Panc1 (cell line): ENCODE measurements around the gene WDFY3. TPM values are rescaled to one million over a fixed set of nuclear protein-coding genes. Genes with fewer than 3 reads are reported as not detected.

Experiments
- ATAC-seq: fragments of 200-7000 bp; cut with Tn5 transposase; 2 replicates; pipeline ENCODE4 v1.9.1; 2020; ENCODE audit warnings: mild to moderate bottlenecking, moderate library complexity
- BruUV-seq: library from RNA; stranded (reverse); fragments of 400-500 nt; replicated peaks from 2 replicates; lab custom pipeline; 2021; lab: Mats Ljungman, UMichigan
- CTCF ChIA-PET: fragments of 300-600 bp; sonication (Branson Sonifier 250); formaldehyde crosslinking; loops from one replicate; lab custom pipeline; 2022; ENCODE audit warnings: antibody characterized with exemption; lab: Charles Lee
- POLR2A ChIA-PET: fragments of 300-600 bp; sonication (Branson Sonifier 250); formaldehyde crosslinking; loops from one replicate; lab custom pipeline; 2022; ENCODE audit warnings: antibody characterized with exemption; lab: Charles Lee
- DNase-seq: peaks from one replicate; pipeline ENCODE4 v3.0.0-alpha.2; 2010; ENCODE audit warnings: low read depth, low spot score
- H3K27ac ChIP-seq: 2 replicates; pipeline ENCODE4 v1.5.1; 2011; ENCODE audit warnings: mild to moderate bottlenecking, low read length, inconsistent platforms
- H3K27me3 ChIP-seq: fragments of 200-500 bp; sonication (Bioruptor generic); 2 replicates; pipeline ENCODE4 v1.6.0; 2014; ENCODE audit warnings: low read length, inconsistent platforms; ENCODE audit not compliant: control insufficient read depth, insufficient read depth
- H3K36me3 ChIP-seq: fragments of 200-500 bp; sonication (Bioruptor generic); 2 replicates; pipeline ENCODE4 v1.5.1; 2014; ENCODE audit warnings: inconsistent platforms, mild to moderate bottlenecking, low read length, moderate library complexity; ENCODE audit not compliant: control insufficient read depth, insufficient read depth
- H3K4me1 ChIP-seq: 2 replicates; pipeline ENCODE4 v1.5.1; 2011; ENCODE audit warnings: inconsistent platforms, mild to moderate bottlenecking, low read length, moderate library complexity; ENCODE audit not compliant: control insufficient read depth, insufficient read depth
- H3K4me3 ChIP-seq, 2 experiments: 2 replicates each; pipeline ENCODE4 v1.5.1; 2011 to 2012; ENCODE audit warnings: low read depth in 2 of 2, low read length in 2 of 2, mild to moderate bottlenecking in 2 of 2, inconsistent platforms in 1 of 2, moderate library complexity in 1 of 2
- H3K9me3 ChIP-seq: fragments of 200-500 bp; sonication (Bioruptor generic); 2 replicates; pipeline ENCODE4 v1.5.1; 2014; ENCODE audit warnings: low read depth, mild to moderate bottlenecking, inconsistent platforms, low read length, moderate library complexity; ENCODE audit not compliant: control insufficient read depth, insufficient read depth
- CTCF ChIP-seq: fragments of 450-650 bp; IDR thresholded peaks from 2 replicates; pipeline ENCODE4 v1.5.1; 2017; ENCODE audit warnings: mild to moderate bottlenecking
- POLR2AphosphoS5 ChIP-seq: IDR thresholded peaks from 2 replicates; pipeline ENCODE4 v1.6.1; 2012; ENCODE audit warnings: mild to moderate bottlenecking, low read depth, low read length, moderate library complexity
- SIN3A ChIP-seq: IDR thresholded peaks from 2 replicates; pipeline ENCODE4 v1.6.1; 2012; ENCODE audit warnings: low read depth, mild to moderate bottlenecking, low read length, moderate library complexity, borderline replicate concordance; ENCODE audit not compliant: insufficient read depth
- TCF7L2 ChIP-seq: IDR thresholded peaks from 2 replicates; pipeline ENCODE4 v1.6.1; 2011; ENCODE audit warnings: mild to moderate bottlenecking, low read depth, low read length, inconsistent platforms
- in situ Hi-C: cut with HindIII; loops from 2 replicates; pipeline ENCODE4 v1.10.0; 2016; ENCODE audit warnings: low sequenced_read_pairs, low pct_unique_long_range_greater_than_20kb
- intact Hi-C: fragments of 100-400 bp; cut with micrococcal nuclease; formaldehyde crosslinking; loops from one replicate; pipeline ENCODE4 v1.10.0; 2022; ENCODE audit not compliant: unreplicated experiment
- total RNA-seq: library from RNA; stranded (reverse); gene quantifications from one replicate; pipeline ENCODE4 v1.2.1, GENCODE V29; 2021; ENCODE audit not compliant: unreplicated experiment
- TF ChIP-seq, protein P1 (sequence below), 2 experiments: IDR thresholded peaks; 2 replicates each; pipeline ENCODE4 v1.6.1; 2011 to 2012; ENCODE audit warnings: low read depth in 2 of 2, control low read depth in 1 of 2, low read length in 1 of 2, mild to moderate bottlenecking in 1 of 2, moderate library complexity in 1 of 2; ENCODE audit not compliant: insufficient read depth in 1 of 2

Gene WDFY3
- total RNA-seq, 1 experiment from 2014 or later = 47.8 TPM

DNA sequence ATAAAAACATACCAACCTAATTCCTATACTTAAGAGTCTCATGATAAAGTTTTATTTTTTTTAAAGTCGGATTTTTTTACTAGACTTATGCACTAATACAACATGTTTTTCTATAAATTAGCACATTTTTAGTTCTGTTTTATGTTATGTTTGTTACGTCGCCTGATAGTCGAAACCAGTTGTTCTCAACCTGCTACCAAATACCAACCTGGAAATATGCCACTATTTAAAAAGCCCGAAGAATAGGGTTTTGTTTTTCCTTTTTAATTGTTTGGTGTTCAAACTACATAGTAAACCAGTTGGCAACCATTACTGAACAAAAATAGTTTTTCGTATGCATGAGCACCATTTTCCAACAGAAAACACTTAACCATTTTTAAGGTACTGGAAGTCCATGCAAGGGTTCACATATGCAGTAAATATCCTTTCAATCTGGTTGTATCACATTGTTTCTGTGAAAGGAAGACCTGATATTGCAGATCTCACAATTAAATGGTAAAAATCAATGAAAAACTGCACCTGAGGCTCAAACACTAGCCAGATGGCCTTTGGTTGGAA lies 1.4 kb downstream of the WDFY3 start:
- CTCF ChIA-PET = no interaction called here
- TF ChIP-seq, protein P1, sequence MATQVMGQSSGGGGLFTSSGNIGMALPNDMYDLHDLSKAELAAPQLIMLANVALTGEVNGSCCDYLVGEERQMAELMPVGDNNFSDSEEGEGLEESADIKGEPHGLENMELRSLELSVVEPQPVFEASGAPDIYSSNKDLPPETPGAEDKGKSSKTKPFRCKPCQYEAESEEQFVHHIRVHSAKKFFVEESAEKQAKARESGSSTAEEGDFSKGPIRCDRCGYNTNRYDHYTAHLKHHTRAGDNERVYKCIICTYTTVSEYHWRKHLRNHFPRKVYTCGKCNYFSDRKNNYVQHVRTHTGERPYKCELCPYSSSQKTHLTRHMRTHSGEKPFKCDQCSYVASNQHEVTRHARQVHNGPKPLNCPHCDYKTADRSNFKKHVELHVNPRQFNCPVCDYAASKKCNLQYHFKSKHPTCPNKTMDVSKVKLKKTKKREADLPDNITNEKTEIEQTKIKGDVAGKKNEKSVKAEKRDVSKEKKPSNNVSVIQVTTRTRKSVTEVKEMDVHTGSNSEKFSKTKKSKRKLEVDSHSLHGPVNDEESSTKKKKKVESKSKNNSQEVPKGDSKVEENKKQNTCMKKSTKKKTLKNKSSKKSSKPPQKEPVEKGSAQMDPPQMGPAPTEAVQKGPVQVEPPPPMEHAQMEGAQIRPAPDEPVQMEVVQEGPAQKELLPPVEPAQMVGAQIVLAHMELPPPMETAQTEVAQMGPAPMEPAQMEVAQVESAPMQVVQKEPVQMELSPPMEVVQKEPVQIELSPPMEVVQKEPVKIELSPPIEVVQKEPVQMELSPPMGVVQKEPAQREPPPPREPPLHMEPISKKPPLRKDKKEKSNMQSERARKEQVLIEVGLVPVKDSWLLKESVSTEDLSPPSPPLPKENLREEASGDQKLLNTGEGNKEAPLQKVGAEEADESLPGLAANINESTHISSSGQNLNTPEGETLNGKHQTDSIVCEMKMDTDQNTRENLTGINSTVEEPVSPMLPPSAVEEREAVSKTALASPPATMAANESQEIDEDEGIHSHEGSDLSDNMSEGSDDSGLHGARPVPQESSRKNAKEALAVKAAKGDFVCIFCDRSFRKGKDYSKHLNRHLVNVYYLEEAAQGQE (IDR thresholded peaks at IDR 0.05; ENCODE audit: insufficient read depth in 1 of 2, low read depth in 2 of 2, low read length in 1 of 2) = no peak
- TF ChIP-seq CTCF (no peak), POLR2AphosphoS5 (no peak), SIN3A (no peak), TCF7L2 (no peak)
- H3K36me3 ChIP-seq = no peaks in the 10 kb centered on the region
- peak overlapping the region; percentile 75 to 89 for H3K4me3 ChIP-seq
- ATAC-seq (no peak), DNase-seq (no peak)
- POLR2A ChIA-PET = no interaction called here
- no TSS peak for BruUV-seq
- no peaks in the 10 kb centered on the region for H3K9me3 ChIP-seq
- intact Hi-C loops (loop anchor here (5.0 kb wide), 2 partner anchors 213 to 433 kb away; no protein-coding TSS in a partner anchor), in situ Hi-C loops (no loop called here)
- no peaks in the 10 kb centered on the region for H3K27me3 ChIP-seq
- H3K4me1 ChIP-seq = peaks cover 9% of the 10 kb centered on the region; the same call in 1 of the 2 replicates
- H3K27ac ChIP-seq = peak overlapping the region; percentile 61

- Histone ChIP-seq H3K4me1 (peaks cover 4% of the 10 kb centered on the region; the same call in 1 of the 2 replicates), H3K4me3 (no peak overlapping the region), H3K9me3 (no peaks in the 10 kb centered on the region), H3K36me3 (no peaks in the 10 kb centered on the region), H3K27me3 (no peaks in the 10 kb centered on the region), H3K27ac (no peak overlapping the region)
- DNase-seq (no peak), ATAC-seq (no peak)
- no peak for TF ChIP-seq POLR2AphosphoS5
- in situ Hi-C loops = no loop called here
- ChIA-PET CTCF (no interaction called here), POLR2A (no interaction called here)
- no TSS peak for BruUV-seq
- intact Hi-C loops = no loop called here
These were observed 4.4 kb downstream of the WDFY3 start for GRCh38 chr4:84962102-84962501.

DNA sequence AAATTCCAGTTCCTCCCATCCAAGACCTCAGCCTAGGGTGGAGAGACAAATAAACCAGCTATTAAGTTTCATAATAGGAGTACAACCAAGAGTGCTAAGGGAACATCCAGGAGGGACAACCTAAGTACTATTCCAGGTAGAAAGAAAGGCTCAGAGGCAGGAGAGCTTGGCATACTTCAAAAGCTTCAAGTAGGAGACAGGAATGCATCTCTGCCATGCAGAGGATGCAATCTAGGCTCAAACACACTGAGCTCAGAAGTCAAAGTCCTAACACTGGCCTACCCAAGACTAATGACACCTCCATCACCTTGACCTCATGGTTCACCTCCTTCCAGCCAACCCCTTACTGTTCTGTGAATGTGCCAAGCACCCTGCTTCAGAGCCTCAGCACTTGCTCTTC lies 8.1 kb downstream of the WDFY3 start:
- no TSS peak for BruUV-seq
- ATAC-seq = no peak
- no peak overlapping the region for H3K4me3 ChIP-seq

More for the DNA sequence above, 8.1 kb downstream of the WDFY3 start:
- Histone ChIP-seq H3K27me3 (no peaks in the 10 kb centered on the region), H3K36me3 (no peaks in the 10 kb centered on the region), H3K9me3 (no peaks in the 10 kb centered on the region), H3K27ac (no peak overlapping the region), H3K4me1 (peaks cover 6% of the 10 kb centered on the region)
- in situ Hi-C loops = no loop called here
- ChIA-PET POLR2A (no interaction called here), CTCF (no interaction called here)
- DNase-seq = no peak
- intact Hi-C loops = no loop called here
- no peak for TF ChIP-seq POLR2AphosphoS5
- no peak for TF ChIP-seq CTCF
- TF ChIP-seq, protein P1 (IDR thresholded peaks at IDR 0.05; ENCODE audit: insufficient read depth in 1 of 2, low read depth in 2 of 2, low read length in 1 of 2) = no peak
- TF ChIP-seq SIN3A = no peak
- no peak for TF ChIP-seq TCF7L2
